Measurements from ENCODE around the gene FOXS1. TPM values are rescaled to one million over a fixed set of nuclear protein-coding genes. Genes with fewer than 3 reads are reported as not detected.

Gene FOXS1
- total RNA-seq, 1 donor from 2014 or later: 0.22 TPM

DNA sequence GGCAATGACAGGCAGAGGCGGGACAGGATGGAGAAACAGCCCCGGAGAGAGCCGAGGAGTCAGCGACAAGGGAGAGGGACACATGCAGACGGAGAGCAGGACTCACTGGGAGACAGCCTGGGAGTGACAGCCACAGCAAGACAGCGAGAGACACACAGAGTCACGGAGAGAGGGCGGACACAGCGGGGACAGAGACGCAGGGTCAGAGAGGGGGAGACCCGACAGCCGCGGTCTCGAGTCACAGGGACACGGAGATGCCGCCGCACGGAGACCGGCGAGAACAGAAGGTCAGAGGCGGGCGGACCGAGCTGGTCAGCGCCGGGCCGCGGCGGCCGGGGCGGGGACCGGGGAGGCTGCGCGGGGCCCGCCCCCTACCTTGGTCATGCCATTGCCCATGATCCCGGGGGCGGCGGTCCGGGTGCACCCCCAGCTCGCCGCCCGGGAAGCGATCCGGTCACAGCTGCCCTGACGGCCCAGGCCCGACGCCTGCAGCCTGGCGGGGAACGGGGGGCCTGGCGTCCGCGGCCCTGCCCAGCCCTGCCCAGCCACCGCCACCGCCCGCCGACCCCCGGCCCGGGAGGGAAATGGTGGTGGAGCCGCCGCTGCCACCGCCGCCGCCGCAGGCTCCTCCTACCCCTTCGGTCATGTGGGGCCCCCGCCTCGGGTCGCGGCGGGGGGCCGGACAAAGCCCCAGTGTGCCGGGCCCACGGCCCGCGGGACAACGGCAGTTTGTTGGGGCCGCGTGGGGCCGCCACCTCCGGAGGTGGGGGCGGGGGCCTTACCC is 24.7 kb upstream of the FOXS1 start, which contains the start of the genes DUSP15 and TTLL9:
Gene DUSP15, minus strand, starts transcription at position 586 of the 784 bp plus-strand sequence. Its CDS starts 190 bp downstream, at position 396.
Gene TTLL9, plus strand, starts transcription at position 693 of the 784 bp plus-strand sequence. CDS start 493 bp downstream, outside the sequence.
- Mint-ChIP-seq H3K9me3 (no peaks in the 10 kb centered on the region), H3K36me3 (no peaks in the 10 kb centered on the region), H3K4me3 (peak within 1 kb of the TSS; percentile 94), H3K4me1 (ENCODE audit: unreplicated experiment) (peaks cover 17% of the 10 kb centered on the region), H3K27ac (peak within 1 kb of the TSS; percentile 79), H3K27me3 (peaks cover 57% of the 10 kb centered on the region)
- TF ChIP-seq, protein P1, sequence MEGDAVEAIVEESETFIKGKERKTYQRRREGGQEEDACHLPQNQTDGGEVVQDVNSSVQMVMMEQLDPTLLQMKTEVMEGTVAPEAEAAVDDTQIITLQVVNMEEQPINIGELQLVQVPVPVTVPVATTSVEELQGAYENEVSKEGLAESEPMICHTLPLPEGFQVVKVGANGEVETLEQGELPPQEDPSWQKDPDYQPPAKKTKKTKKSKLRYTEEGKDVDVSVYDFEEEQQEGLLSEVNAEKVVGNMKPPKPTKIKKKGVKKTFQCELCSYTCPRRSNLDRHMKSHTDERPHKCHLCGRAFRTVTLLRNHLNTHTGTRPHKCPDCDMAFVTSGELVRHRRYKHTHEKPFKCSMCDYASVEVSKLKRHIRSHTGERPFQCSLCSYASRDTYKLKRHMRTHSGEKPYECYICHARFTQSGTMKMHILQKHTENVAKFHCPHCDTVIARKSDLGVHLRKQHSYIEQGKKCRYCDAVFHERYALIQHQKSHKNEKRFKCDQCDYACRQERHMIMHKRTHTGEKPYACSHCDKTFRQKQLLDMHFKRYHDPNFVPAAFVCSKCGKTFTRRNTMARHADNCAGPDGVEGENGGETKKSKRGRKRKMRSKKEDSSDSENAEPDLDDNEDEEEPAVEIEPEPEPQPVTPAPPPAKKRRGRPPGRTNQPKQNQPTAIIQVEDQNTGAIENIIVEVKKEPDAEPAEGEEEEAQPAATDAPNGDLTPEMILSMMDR (conservative IDR thresholded peaks at IDR 0.05): no peak
- DNase-seq (ENCODE audit: extremely low spot score, unreplicated experiment): no peak

DNA sequence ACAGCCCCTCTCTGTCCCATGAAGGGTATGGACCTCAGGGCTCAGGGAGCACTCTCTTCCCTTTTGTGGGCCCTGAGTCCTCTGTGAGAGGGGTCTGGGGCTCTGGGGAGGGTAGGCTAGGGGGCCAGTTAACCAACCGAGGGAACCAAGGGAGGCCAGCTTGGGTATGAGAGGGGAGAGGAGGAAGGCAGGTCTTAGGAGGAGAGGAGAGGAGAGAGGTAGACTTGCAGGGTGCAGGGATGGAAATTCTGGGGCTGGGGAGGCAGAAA is 24.2 kb upstream of the FOXS1 start:
- H3K36me3 Mint-ChIP-seq: no peaks in the 10 kb centered on the region
- peak overlapping the region; percentile 94 for H3K4me3 Mint-ChIP-seq
- no peaks in the 10 kb centered on the region for H3K9me3 Mint-ChIP-seq
- H3K4me1 Mint-ChIP-seq (ENCODE audit: unreplicated experiment): peaks cover 17% of the 10 kb centered on the region
- peak overlapping the region; percentile 79 for H3K27ac Mint-ChIP-seq
- TF ChIP-seq, protein P1 (conservative IDR thresholded peaks at IDR 0.05): no peak
- DNase-seq (ENCODE audit: extremely low spot score, unreplicated experiment): no peak
- H3K27me3 Mint-ChIP-seq: peaks cover 54% of the 10 kb centered on the region

GRCh38 chr20:31868853-31869672 is 23.7 kb upstream of the FOXS1 start:
- H3K27me3 Mint-ChIP-seq: peaks cover 51% of the 10 kb centered on the region
- peak overlapping the region; percentile 79 for H3K27ac Mint-ChIP-seq
- peaks cover 18% of the 10 kb centered on the region for H3K4me1 Mint-ChIP-seq (ENCODE audit: unreplicated experiment)
- TF ChIP-seq, protein P1 (conservative IDR thresholded peaks at IDR 0.05): no peak
- DNase-seq (ENCODE audit: extremely low spot score, unreplicated experiment): no peak
- H3K4me3 Mint-ChIP-seq: peak overlapping the region; percentile 94
- no peaks in the 10 kb centered on the region for H3K9me3 Mint-ChIP-seq
- no peaks in the 10 kb centered on the region for H3K36me3 Mint-ChIP-seq

DNA sequence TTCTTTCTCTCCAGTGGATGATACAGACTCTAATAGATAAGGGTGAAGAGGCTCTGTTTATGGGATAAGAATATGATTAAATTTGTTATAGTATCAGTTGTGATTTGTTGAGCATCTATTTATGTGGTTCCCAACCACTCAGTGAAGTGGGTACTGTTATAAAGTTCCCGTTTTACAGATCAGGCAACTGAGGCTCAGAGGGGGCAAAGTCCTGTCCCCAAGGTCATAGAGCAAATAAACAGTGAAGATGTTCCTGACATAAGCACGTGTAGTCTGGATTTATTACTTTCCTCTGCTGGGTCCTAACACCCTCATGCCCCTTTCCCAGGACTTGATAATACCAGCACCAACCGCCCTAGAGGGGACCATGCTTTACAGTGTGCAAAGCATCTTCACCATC is 20.8 kb upstream of the FOXS1 start:
- no peak for DNase-seq (ENCODE audit: extremely low spot score, unreplicated experiment)
- Mint-ChIP-seq H3K27me3 (peaks cover 40% of the 10 kb centered on the region), H3K9me3 (no peaks in the 10 kb centered on the region), H3K4me1 (ENCODE audit: unreplicated experiment) (peaks cover 29% of the 10 kb centered on the region), H3K4me3 (no peak overlapping the region), H3K36me3 (no peaks in the 10 kb centered on the region), H3K27ac (no peak overlapping the region)
- TF ChIP-seq, protein P1 (conservative IDR thresholded peaks at IDR 0.05): no peak

DNA sequence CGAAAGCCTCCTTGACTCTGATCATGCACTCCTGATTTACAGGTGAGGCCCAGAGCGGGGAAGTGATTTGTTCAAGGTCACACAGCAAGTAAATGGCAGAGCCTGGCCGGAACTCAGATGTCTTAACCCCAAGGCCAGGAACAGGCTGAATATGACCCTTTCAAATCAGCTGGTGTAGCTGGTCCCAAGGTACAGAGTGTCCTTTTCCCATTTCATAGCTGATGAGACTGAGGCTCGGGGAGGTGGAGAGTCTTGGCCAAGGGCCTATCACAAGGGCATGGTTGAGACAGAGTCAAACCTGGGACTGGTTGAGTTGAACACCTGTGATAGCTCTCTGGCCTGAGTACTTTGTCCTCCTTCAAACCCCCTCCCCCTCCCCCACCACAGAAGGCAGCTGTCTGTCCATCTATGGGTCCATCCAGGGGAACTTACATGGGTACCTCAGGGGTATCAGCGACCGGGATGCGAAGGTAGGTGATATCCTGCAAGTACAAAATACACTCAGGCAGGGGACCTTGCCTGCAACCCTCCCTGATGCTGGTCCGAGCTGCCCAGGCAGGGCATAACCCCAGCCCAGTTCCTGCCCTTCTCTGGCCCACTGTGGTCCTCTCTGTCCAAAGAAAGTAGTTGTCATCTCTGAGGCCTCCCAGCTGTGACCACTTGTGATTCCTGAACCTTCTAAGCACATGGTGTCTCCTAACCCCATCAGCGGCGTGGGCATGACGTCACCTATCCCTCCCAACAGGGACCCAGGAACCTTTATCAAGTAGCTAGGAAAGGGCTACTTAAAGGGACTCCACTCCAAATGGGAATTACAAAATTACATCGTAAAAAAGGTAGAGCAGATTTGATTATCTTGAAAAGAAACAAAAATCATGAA is 19.4 kb upstream of the FOXS1 start:
- no peaks in the 10 kb centered on the region for H3K9me3 Mint-ChIP-seq

More for the DNA sequence above, 19.4 kb upstream of the FOXS1 start:
- H3K36me3 Mint-ChIP-seq: no peaks in the 10 kb centered on the region
- no peak for DNase-seq (ENCODE audit: extremely low spot score, unreplicated experiment)
- no peak overlapping the region for H3K27ac Mint-ChIP-seq
- peaks cover 39% of the 10 kb centered on the region for H3K27me3 Mint-ChIP-seq
- TF ChIP-seq, protein P1 (conservative IDR thresholded peaks at IDR 0.05): no peak
- peaks cover 35% of the 10 kb centered on the region for H3K4me1 Mint-ChIP-seq (ENCODE audit: unreplicated experiment)
- H3K4me3 Mint-ChIP-seq: peak overlapping the region; percentile 38
